HG03571 (cell line): ENCODE measurements around the gene FNIP2.
"Not testable (repeated sequence)": the region's sequence is repeated elsewhere in the genome, so short reads cannot be mapped to it uniquely, and the experiment has no call there.

Experiments
- ATAC-seq: cut with Tn5 transposase; IDR thresholded peaks from one replicate; pipeline ENCODE4 v1.9.1; 2021; ENCODE audit not compliant: unreplicated experiment

The FNIP2 gene

GRCh38 chr4:158789853-158790252, 21.0 kb downstream of the FNIP2 start:
- ATAC-seq, result no peak

DNA sequence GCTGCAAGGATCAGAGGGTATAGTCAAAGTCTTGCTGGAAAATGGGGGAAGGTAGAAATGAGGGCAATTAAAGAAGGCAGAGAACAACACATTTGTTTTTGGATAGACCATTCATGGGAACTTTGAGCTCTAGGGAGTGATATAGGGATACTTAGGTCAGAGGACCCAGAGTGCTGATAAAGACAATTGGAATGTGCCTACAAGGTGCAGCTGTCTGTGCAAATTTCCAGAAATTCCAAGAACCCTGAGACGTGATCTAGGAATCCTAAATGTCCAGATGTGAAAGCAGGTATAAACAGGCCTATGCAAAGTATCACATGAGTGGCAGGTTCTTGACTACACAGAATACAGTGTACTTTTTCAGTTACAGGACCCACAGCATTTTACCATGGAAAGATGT, 24.2 kb downstream of the FNIP2 start:
- no peak for ATAC-seq

GRCh38 chr4:158793430-158793829, 24.6 kb downstream of the FNIP2 start:
- not testable (repeated sequence) for ATAC-seq

DNA sequence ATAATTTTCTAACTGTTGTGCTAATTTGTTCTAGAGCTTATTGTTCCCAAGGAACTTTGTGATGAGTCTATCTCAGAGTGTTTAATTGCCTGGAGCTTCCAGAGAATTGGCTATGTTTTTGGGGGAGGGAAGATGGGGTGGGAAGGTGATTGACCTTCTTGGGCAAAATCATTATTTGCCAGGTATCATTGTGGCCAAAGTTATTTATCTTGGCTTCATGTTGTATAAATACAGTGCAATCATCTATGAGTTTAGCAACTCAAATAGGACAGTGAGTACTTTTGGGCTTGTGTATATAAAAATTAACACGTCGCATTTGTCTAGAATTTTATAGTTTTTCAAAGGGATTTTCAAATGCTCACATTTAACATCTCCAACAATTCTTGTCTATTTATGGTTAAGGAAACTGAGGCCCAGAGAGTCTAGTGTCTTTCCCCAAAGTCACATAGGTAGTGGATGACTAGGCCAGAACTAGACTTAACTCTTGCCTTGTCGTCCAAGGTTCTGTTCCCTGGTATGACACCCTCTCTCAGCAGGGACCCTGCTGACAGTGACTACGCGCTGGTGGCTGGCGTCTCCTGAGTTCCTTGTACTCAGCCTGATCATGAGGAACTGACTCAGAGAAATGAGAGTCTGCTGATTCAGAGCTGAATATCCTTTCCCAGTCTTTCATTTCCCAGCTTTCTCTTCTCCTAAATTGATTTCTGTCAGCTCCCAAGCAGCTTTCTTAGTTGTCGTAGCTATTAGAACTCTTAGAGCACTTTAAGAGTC, 27.7 kb downstream of the FNIP2 start:
- ATAC-seq, result no peak

DNA sequence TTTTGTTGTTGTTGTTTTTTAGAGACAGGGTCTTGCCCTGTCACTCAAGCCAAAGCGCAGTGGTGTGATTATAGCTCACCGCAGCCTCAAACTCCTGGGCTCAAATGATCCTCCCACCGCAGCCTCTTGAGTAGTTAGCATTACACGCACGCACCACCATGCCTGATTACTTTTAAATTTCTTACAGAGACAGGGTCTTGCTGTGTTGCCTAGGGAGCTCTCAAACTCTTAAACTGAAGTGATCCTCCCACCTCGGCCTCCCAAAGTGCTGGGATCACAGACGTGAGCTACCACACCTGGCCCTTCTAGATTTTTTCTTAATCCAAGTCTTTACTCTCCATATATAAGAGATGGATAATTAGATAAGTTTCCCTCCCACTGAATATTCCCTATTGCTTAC, 29.2 kb downstream of the FNIP2 start:
- ATAC-seq, result no peak

DNA sequence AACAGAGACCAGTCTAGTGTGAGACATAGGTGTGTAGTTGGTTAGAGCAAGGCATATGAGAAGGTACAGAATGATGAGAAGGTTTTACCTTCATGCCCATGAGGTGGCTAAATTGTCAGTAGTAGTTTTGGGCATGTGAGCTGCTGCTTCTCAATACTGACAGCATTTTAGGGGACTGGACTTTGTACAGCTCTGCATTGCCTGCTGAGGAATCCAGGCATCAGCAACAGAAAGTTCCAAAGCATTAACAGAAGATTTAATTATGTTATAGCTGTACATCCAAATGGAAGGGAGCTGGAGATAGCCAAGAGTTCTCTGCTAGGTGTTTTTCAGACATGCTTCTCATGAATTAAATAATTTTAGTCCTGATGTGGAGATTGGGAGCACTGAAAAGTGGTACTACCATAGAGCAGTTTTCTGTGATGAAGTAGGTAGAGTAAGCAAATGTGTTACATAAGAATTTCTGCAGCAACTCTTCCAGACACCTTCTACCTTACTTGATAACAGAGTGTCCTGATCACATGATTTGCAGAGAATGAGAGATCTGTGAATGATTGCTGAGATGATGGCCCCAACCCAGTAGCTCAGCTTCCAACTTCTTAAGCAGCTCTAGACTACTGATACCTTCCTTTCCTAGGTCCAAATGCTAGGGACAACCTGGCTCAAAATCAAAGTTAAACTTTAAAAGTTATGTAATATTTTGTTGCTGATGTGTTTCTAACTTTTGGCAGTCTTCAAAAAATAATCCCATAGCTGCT, 30.4 kb downstream of the FNIP2 start:
- no peak for ATAC-seq

DNA sequence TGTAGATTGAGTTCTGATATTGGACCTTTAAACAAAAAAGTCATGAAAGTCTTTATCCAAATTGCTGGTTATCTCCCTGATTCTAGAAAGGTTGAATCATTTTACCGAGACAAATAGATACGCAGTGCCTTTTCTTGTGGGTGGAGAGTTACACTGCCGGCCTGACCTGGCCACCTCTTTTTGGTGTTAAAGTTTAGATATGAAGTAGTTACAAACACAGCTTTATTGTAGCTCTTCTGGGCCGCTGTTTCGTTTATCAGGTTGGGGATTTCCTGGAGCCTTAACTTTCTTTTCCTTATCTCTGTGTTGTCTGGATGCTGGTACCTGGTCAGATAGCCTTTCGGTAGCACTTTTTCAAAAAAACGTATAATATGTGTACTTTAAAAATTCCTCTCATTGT, 31.0 kb downstream of the FNIP2 start:
- ATAC-seq, result no peak

DNA sequence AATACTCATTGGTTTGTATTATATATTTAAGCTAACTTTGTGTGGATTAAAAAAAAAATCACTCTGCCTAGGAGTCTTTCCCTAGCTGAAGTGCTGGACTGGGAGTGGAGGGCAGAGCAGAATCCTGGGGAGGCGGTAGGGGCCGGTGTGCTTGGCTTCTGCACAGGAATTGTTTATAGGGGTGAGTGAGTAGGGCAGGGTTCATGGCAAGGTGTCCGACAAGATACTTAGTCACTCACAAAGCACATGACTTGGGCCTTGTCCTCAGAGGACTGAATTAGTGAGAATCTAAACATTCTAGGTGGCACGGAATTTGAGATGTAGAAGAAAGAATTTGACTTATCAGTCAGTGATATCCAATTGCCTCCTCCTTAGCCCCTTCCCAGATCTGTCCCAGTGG, 32.2 kb downstream of the FNIP2 start:
- no peak for ATAC-seq

GRCh38 chr4:158801677-158802076, 32.9 kb downstream of the FNIP2 start:
- ATAC-seq, result no peak

DNA sequence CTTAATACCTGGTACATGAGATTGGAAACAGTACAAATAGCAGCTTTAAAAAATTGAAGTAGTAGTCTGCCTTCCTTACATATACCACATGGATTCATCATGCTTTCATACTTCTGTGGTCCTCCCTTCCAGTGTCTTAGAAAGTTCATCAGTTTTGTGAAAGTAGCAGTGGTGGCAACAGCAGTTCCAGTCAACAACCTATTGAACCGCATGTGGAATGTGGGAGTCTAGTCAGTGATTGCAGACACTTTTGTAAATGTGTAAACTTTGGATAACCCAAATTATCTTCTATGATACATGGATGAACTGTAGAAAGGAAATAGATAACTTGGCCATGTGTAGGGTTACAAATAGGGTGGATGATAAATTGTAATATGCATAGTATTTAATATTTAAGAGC, 34.1 kb downstream of the FNIP2 start:
- ATAC-seq, result no peak

DNA sequence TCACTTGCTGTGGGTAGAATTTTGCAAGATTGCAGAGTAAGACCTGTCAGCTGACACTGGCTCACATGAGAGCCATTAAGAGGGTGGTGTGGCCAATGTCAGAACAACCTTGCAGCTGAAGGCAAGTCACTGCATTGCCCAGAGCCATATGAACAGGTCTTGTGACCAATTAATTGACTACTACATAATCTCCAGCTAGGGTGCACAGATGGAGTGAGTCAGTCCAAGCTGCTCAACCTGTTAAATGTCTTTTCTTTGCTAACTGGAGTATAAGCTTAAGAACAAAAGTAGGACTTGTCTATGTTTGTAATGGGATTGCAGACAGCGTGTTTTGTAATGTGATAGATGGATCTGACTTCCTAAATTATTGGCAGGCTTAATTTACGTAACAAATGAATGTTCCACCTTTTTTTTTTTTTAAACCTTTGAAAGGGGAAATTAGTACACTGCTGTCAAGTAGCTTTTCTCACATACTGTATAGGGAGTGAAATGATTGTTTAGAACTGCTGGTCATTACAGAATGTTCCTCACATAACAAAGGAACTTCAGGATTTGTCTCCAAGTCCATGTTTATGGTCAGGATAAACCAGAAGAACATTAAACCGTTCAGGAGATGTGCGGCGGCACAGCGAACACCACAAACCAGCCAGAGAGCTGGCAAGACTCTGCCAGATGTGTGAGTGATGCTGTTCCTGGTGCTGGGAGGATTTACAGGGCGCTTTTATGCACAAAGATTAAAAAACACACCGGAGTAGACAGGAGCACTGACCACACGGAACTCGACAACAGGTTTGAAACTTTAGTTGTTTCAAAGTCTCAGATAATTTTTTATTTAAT, 37.0 kb downstream of the FNIP2 start:
- ATAC-seq, result no peak

GRCh38 chr4:158807691-158808090, 38.9 kb downstream of the FNIP2 start:
- no peak for ATAC-seq

DNA sequence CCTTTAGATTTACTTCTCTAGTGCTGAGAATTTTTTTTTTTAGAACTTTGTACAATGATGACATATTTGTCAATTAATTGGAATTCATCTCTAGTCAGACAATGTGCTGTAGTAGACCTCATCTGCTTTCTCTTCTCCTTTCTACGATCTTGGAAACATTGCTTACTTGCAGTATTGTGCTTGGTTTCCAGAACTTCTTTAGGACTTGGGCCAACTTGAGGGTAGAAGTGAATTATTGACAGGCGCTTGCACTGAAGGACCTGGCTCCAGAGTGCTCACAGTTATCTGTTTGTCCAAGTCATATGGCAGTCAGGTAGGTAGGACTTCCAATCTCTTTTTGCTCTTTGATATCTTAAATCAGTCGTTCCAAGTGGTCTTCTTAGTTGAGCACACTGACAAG, 39.6 kb downstream of the FNIP2 start:
- ATAC-seq, result no peak

- not testable (repeated sequence) for ATAC-seq
These were observed 40.4 kb downstream of the FNIP2 start for GRCh38 chr4:158809208-158809607.

DNA sequence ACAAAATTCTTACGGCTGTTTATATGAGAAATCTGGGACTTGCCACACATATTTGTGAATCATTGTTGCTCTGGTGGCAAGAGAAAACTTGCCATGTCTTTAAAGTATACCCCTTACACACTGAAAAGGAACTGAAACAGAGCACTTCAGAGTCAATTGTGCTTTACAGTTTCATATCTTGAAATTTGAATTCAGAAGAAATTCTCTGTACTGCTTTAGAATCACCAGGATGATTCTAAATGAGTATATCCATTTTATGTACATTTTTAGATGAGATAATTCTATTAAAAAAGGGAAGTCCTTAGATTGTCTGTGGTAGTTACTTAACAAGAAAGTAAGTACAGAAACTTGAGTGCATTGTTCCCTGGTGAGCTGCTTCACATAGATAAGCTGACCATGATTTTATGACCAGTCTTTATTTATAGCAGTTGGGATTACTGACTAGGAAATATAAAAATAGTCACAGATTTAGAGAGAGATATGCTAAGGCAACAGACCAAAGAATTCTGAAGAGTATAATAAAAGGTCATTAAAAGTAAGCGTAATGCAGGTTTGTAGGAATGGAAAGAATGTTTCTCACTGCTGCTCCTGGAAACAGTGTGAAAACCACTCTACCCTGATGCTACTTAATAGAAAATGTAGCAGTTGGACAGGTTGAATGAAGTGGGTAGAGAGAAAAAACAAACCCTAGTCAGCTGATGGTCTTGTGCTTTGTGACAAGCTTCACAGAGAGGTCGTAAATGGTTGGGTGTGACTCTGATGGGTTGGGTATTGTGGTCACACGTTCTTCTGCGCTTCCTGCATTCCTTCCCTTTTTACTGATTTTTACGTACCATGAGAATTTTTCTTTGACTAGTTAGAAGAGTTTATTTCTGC, 41.0 kb downstream of the FNIP2 start:
- peak; percentile 82 for ATAC-seq

GRCh38 chr4:158810487-158811215, 41.8 kb downstream of the FNIP2 start:
- no peak for ATAC-seq

DNA sequence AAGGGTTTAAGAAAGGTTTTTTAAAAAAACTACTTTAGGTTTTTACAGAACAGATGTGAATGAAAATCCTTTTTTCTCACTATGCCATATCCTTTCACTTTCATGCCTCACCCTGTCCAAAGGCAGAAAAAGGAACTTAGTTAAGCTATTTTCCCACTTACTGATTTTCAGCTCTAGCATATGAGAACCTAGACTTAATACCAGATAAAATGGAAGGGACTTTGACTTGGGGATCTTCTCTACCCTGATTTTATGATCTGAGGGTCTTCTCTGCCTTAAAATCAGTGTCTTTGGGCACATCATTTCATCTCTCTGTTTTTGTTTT, 42.4 kb downstream of the FNIP2 start:
- no peak for ATAC-seq

DNA sequence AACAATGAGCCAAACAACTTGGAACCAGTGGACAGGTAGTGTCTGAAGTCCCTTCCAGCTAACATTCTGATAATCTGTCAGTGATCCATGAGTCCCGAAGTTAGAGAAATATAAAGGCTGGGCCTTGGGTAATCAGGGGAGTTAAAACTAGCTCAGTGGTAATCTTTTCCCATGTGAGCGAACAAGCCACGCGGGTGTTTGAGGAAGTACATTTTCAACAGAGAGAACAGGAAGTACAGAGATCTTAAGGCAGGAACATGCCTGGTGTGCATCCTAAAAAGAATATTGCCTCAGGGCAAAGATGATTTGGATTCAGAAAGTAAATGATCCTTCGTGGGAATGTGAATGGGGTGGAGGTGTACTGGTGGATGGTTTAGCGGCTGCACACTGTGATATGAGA, 42.9 kb downstream of the FNIP2 start:
- peak; percentile 26 for ATAC-seq

GRCh38 chr4:158812133-158812532, 43.3 kb downstream of the FNIP2 start:
- no peak for ATAC-seq

GRCh38 chr4:158812543-158812942, 43.7 kb downstream of the FNIP2 start:
- ATAC-seq, result no peak
